RWPE2 (cell line): ENCODE results near the gene NPEPPS.

Experiments
- ATAC-seq: fragments of 200-7000 bp; cut with Tn5 transposase; 3 replicates; pipeline ENCODE4 v1.9.1; 2021; ENCODE audit warnings: low read depth
- DNase-seq: peaks from one replicate; pipeline ENCODE4 v3.0.0-alpha.2; 2020; ENCODE audit warnings: low spot score
- H3K27ac ChIP-seq: fragments of 450-650 bp; 2 replicates; pipeline ENCODE4 v1.5.1; 2017; ENCODE audit warnings: mild to moderate bottlenecking; ENCODE audit not compliant: poor library complexity, severe bottlenecking
- H3K27me3 ChIP-seq: fragments of 250-450 bp; sonication (Bioruptor Pico); 2 replicates; pipeline ENCODE4 v1.5.1; 2021; ENCODE audit warnings: mild to moderate bottlenecking, moderate library complexity; ENCODE audit not compliant: insufficient read depth, poor library complexity, severe bottlenecking
- H3K36me3 ChIP-seq: fragments of 250-450 bp; sonication (Bioruptor Pico); 2 replicates; pipeline ENCODE4 v1.5.1; 2020; ENCODE audit warnings: low read depth, mild to moderate bottlenecking, moderate library complexity
- H3K4me1 ChIP-seq: fragments of 250-450 bp; sonication (Bioruptor Pico); 2 replicates; pipeline ENCODE4 v1.5.1; 2021; ENCODE audit warnings: mild to moderate bottlenecking, moderate library complexity; ENCODE audit not compliant: insufficient read depth, poor library complexity, severe bottlenecking
- H3K4me3 ChIP-seq: fragments of 250-450 bp; sonication (Bioruptor Pico); 2 replicates; pipeline ENCODE4 v1.5.1; 2021; ENCODE audit warnings: mild to moderate bottlenecking, moderate library complexity; ENCODE audit not compliant: severe bottlenecking
- H3K9me3 ChIP-seq: fragments of 250-450 bp; sonication (Bioruptor Pico); 2 replicates; pipeline ENCODE4 v1.5.1; 2021; ENCODE audit warnings: mild to moderate bottlenecking, moderate library complexity; ENCODE audit not compliant: severe bottlenecking
- CTCF ChIP-seq: fragments of 450-650 bp; IDR thresholded peaks from one replicate; pipeline ENCODE4 v1.5.1; 2017; ENCODE audit warnings: mild to moderate bottlenecking, moderate library complexity; ENCODE audit not compliant: poor library complexity, severe bottlenecking

NPEPPS gene

DNA sequence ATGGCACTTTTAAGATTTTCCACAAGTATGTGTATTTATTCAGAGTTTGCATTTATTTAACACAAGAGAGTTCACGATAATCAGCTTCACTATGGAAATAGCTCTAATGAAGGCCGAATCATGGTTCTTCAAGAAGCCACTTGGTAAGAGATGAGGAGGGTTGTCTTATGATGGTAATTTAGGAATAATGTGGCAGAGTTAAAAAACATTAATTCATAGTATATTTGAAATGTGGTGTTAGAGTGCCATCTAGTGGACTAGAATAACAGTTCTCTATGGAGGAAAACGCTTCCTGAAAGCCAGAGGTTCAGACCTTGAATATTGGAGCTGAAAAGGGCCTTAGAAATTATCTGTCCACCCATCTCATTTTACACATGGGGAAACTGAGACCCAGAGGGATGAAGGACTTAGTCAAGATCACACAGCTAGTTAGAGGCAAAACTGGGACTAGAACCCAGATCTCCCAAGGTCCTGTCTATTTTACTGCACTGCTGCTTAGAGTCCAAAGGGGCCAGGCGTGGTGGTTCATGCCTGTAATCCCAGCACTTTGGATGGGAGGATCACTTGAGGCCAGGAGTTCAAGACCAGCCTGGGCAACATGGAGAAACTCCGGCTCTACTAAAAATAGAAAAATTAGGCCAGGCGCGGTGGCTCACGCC is 85.0 kb downstream of the NPEPPS start:
- Histone ChIP-seq H3K4me3 (no peak overlapping the region), H3K4me1 (peaks cover 12% of the 10 kb centered on the region), H3K27me3 (no peaks in the 10 kb centered on the region), H3K9me3 (no peaks in the 10 kb centered on the region), H3K36me3 (peaks cover 87% of the 10 kb centered on the region), H3K27ac (no peak overlapping the region)
- ATAC-seq, result peak; percentile 48; the same call in 1 of the 3 replicates
- peak; percentile 79 for TF ChIP-seq CTCF
- no peak for DNase-seq

DNA sequence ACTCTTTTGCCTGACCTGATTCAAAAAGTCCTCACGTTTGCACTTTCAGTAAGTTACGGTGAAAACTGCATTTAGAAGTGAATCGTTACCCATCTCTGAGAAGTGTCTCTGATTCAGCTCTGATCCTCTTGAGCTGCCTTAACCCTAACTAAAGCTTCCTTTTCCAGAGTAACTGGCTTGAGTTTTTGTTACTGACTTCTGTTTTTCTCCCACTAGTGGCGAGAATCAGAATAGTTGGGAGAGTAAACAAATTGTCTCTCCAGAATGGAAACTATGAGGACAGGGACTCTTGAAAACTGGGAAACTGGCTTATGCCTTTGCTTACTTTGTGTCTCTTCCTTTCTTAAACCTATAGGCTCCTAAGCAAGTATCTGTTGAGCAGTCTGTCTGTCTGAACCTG is 87.5 kb downstream of the NPEPPS start:
- Histone ChIP-seq H3K9me3 (no peaks in the 10 kb centered on the region), H3K27ac (no peak overlapping the region), H3K4me3 (no peak overlapping the region), H3K36me3 (peaks cover 90% of the 10 kb centered on the region), H3K4me1 (peaks cover 26% of the 10 kb centered on the region), H3K27me3 (no peaks in the 10 kb centered on the region)
- peak; percentile 34 for TF ChIP-seq CTCF
- ATAC-seq (no peak), DNase-seq (no peak)

- ATAC-seq, result no peak
- no peak for TF ChIP-seq CTCF
- DNase-seq, result no peak
- Histone ChIP-seq H3K27me3 (no peaks in the 10 kb centered on the region), H3K4me1 (peaks cover 26% of the 10 kb centered on the region), H3K9me3 (no peaks in the 10 kb centered on the region), H3K36me3 (peaks cover 83% of the 10 kb centered on the region), H3K4me3 (no peak overlapping the region), H3K27ac (peak overlapping the region; percentile 81)
Measured at GRCh38 chr17:47620503-47621245, 89.8 kb downstream of the NPEPPS start.

- H3K9me3 ChIP-seq, result no peaks in the 10 kb centered on the region
- peak; percentile 42 for TF ChIP-seq CTCF
- no peaks in the 10 kb centered on the region for H3K27me3 ChIP-seq
- DNase-seq, result peak; percentile 88
- peak; percentile 98 for ATAC-seq
- peaks cover 76% of the 10 kb centered on the region for H3K36me3 ChIP-seq
- no peak overlapping the region for H3K4me3 ChIP-seq
- peaks cover 26% of the 10 kb centered on the region for H3K4me1 ChIP-seq
- H3K27ac ChIP-seq, result peak overlapping the region; percentile 81
Measured at GRCh38 chr17:47621293-47622179, 90.6 kb downstream of the NPEPPS start.
